ENCODE measurements around the gene PDGFC. TPM values are rescaled to one million over a fixed set of nuclear protein-coding genes. Genes with fewer than 3 reads are reported as not detected.

The PDGFC gene
- total RNA-seq, 1 donor from 2014 or later = 38.0 TPM

DNA sequence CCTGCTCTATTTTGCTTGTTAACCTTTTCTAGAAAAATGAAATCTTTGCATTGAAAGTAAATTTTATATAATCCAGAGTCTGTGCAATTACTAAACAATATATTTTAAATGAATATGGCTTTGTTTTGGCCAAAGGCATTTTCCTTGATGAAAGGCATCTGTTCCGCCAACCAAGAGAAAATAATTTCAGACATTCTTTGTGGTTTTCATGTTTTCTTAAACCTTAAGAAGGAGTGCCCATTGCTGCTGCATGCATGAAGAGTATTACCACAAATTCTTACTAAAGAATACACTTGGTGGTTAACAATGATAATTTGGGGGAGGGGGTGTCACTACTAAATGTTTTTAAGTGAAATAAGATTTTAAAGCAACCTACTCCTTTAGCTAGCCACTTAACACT, 2.7 kb upstream of the PDGFC start:
- no peak for DNase-seq (ENCODE audit: low spot score)

GRCh38 chr4:156972379-156973015, 898 bp upstream of the PDGFC start:
- peak; percentile 57 for DNase-seq (ENCODE audit: low spot score)

GRCh38 chr4:156971165-156971675, 379 bp downstream of the PDGFC start:
- no peak for DNase-seq (ENCODE audit: low spot score)

DNA sequence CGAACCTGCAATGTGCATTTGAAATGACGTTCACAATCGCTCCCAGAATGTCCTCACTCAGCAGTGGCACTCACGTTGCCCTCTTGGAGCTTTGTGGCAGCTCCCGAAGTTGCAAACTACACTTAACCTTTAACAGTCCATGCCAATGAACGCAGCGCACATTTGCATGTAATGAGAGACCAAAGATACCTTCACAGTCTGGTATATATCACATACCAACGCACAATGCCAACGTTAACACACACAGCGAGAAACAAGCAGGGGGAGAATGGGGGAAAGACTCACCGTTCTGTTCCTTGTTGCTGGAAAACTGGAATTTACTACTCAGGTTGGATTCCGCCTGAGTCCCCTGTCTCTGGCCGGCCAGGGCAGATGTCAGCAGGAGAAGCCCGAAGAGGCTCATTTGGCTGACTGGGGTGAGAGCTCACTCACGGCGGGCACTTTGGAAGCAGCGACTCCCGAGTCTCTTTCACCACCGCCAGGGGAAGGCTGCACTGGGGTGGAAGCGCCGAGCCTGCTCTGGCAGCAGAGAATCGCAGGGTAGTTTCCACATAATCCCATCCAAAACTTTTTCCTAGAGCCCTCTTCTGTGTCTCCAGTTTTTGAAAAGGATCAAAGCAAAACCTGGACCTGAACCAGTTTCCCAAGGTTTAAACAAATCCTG, 966 bp downstream of the PDGFC start:
- peak; percentile 71 for DNase-seq (ENCODE audit: low spot score)

DNA sequence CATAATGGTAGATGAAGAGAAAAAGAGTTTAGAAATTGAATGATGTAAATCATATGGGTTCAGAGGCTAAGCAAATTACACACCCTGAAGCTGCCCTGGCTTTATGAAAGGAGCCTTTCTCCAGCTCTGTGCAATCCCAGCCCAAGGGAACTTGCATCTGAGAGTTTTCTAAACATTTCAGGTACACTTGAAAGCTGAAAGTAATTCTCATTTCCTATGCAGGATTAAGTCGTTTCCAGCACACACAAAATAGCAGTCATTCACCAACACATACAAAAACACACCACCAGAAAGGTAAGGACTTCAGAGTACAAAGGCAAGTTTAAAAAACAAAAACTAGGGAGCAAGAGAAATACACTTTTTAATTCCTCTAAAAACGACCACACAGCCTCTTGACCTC, 1.7 kb downstream of the PDGFC start:
- no peak for DNase-seq (ENCODE audit: low spot score)

DNA sequence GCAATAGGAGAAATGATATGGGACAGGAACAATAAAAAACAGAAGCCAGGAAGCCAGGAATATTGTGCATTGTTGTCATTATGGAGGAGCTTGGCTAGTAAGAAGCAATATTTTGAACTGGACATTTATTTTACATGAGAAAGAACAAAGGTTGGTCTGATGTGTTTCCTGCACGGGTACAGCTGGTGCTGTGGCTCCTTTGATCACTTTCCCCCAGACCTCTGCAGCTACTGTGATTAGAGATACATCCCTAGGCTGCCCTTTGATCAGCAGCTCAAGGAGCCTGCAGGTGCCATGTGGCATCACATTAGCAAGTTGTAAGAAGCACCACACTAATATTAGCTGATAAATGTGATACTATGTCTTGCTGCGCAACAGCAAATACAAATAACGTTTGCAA, 2.5 kb downstream of the PDGFC start:
- no peak for DNase-seq (ENCODE audit: low spot score)

GRCh38 chr4:156968479-156968984, 3.1 kb downstream of the PDGFC start:
- DNase-seq (ENCODE audit: low spot score) = peak; percentile 82

DNA sequence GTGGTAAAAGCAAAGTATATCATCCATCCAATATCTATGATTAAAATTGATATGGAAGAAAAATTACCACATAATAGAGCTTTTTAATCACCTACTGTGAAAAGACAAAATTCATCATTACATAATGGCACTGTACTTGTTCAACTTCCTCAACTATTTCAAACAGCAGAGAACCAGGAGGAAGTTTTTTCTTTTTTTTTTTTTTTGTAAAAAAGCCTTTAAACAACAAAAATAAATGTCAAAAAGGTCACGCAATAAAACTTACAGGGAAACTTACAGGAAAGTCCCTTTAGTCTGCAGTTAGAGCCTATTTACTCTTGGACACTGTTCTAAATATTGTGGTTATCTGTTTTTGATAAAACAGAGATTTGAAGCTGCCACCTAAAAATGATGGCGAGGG, 4.8 kb downstream of the PDGFC start:
- DNase-seq (ENCODE audit: low spot score) = no peak

GRCh38 chr4:156963419-156963818, 8.2 kb downstream of the PDGFC start:
- no peak for DNase-seq (ENCODE audit: low spot score)

- DNase-seq (ENCODE audit: low spot score) = peak; percentile 61
These were observed 9.0 kb downstream of the PDGFC start for GRCh38 chr4:156962528-156962974.

DNA sequence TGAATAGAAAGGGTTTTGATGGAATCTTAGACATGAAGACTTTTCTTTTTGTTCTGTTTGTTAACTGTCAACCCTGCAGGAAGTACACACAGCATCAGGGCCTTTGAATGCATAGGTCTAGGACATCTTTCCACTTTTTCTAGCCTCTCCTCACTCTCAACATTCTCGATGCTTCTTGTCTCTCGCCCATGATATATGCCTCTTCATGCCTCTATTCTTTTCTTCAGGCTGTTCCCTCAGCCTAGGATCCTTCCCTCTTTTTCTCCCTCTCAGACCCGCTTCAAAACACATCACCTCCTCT, 9.6 kb downstream of the PDGFC start:
- no peak for DNase-seq (ENCODE audit: low spot score)

GRCh38 chr4:156961196-156962057, 10.2 kb downstream of the PDGFC start:
- no peak for DNase-seq (ENCODE audit: low spot score)

DNA sequence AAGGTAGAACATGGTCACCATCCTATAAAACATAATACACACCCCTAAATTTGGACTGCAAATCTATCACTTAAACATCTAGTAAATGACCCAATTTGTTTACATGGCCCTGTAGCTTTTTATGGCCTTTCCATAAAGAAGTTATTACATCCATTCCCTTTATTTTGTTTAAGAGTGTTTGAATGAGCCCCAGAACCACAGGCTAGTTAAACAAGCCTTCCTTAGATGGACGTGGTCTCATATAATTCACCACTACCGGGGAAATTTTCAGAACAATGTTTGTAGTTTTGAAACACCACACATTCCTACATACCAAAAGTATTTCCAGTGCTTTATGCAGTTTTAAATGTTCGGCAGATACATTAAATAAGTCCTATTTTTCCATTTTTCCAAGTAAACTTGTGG, 12.3 kb downstream of the PDGFC start:
- DNase-seq (ENCODE audit: low spot score) = no peak

GRCh38 chr4:156958276-156959074, 13.1 kb downstream of the PDGFC start:
- DNase-seq (ENCODE audit: low spot score) = no peak

DNA sequence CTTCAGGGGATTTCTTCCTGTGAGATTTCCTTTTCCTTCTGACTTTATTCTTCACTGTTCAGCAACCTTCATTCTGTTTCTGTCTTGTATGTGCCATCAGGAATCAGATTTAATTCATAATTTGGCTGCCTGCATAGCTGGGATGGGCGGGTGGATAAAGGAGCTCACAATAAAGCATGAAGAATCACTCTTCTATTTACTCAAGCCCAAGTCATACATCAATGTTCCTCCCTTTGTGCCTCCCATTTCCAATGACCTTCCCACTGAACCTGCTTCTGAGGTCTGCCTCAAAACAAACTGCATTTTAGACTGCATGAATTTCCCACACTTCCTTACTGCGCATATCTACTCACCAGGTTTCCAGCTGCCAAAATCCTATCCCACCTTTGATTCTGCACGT, 14.0 kb downstream of the PDGFC start:
- no peak for DNase-seq (ENCODE audit: low spot score)

DNA sequence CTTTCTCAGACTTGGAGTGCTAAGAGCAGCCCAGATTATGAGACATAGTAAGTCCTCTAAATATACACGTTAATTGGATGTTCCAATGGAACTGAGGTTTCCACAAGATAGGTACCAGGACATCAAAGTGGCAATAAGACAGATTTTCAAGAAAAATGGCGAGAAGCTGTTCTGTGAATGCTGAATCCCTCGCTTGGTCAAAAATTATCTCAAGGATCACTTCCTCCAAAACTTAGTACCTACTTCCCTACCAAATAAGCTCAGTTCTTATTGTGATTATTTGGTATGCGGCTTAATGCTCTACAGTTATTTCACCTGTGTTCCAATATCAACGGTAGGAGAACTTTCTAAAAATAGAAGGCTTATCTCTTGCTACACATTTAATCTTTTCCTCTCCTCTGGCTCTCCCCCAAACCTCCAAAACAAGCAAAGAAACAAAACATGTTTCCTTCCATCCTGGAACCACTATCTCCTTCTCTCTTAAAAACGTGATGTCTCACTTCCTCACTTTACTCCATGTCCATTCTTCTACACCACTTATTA, 14.7 kb downstream of the PDGFC start:
- DNase-seq (ENCODE audit: low spot score) = no peak

DNA sequence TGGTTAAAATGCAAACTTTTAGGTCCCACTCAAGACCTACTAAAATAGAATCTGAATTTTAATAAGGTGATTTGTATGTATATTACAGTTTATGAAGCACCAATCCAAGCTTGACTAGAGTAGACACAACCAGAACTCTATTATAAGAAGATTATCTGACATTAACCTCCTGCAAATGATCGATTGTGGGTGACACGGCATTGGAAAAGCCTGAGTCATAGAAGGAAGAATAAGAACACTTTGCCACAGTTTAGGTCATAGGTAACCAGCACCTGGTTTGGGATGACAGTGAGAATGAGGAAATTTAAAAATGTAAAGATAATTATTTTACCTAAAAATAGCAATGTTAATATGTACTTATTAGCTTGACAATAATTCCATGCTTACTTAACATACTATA, 15.2 kb downstream of the PDGFC start:
- DNase-seq (ENCODE audit: low spot score) = no peak

DNA sequence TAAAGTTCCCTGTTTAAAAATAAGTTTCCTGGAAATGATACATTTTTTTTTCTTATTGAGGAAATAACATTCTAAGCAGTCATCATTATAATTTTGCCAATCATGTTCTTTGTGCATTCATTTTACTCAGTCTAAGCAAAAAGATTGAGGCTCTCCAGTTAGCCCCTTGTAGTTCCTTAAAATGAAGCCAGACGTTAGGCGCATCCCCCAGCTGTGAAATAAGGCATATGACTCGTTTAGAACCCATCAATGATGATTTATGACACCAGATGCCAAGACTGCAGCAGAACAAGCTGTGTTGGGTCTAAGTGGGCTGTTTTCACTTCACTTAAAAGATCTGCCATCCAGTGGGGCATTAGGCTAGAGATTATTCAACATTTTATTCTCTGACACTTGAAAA, 17.0 kb downstream of the PDGFC start:
- DNase-seq (ENCODE audit: low spot score) = no peak

GRCh38 chr4:156953951-156954350, 17.6 kb downstream of the PDGFC start:
- DNase-seq (ENCODE audit: low spot score) = no peak

GRCh38 chr4:156953001-156953400, 18.6 kb downstream of the PDGFC start:
- DNase-seq (ENCODE audit: low spot score) = no peak

- DNase-seq (ENCODE audit: low spot score) = no peak
These were observed 19.4 kb downstream of the PDGFC start for GRCh38 chr4:156952078-156952759.
